GM18498 (cell line): ENCODE data around the gene FMNL2.

Experiments
- ATAC-seq: cut with Tn5 transposase; IDR thresholded peaks from one replicate; pipeline ENCODE4 v1.9.1; 2021; ENCODE audit warnings: mild to moderate bottlenecking, moderate library complexity; ENCODE audit not compliant: unreplicated experiment

Gene FMNL2

DNA sequence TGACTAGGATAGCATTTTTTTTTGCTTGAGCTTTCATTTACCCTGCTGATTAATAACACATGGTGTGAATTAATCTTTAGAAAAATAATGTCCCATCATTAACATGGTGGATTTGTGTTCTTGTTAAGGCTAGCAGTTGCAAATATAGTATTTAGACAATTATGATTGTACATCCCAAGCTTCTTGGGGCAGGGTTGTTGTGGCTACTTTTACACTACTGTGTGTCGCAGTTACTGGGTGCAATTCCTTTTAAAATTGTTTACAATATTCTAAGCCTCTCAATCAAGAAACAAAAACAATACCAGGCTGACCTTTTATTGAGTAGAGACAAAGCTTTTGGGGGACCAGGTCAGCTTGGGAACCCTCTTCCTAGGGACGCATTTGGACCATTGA is 2.5 kb downstream of the FMNL2 start:
- no peak for ATAC-seq

DNA sequence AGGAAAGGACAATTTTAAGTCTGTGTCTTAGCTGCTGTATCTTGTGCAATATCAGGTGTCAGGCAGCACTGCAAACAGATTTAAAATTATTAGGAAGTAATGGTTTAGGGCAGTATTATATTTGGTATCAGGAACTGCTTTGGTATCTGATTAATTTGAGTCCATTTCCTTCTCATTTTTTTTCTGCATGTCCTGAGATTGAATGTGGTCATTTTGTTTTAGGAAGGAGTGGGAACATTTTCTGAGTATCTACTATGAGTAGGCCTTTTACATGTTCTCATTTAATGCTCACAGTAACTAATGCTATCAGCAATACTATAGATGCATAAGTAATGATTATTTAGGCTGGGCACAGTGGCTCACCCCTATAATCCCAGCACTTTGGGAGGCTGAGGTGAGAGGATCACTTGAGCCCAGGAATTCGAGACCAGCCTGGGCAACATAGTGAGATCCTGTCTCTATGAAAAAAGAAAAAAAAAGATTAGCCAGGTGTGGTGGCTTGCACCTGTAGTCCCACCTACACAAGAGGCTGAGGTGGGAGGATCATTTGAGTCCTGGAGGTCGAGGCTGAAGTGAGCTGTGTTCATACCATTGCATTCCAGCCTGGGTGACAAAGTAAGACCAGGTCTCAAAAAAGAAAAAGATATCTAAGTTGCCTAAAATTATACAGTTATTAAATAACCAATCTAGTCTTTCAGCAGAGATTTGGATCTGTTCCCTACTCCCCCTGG is 4.7 kb downstream of the FMNL2 start:
- ATAC-seq: no peak

DNA sequence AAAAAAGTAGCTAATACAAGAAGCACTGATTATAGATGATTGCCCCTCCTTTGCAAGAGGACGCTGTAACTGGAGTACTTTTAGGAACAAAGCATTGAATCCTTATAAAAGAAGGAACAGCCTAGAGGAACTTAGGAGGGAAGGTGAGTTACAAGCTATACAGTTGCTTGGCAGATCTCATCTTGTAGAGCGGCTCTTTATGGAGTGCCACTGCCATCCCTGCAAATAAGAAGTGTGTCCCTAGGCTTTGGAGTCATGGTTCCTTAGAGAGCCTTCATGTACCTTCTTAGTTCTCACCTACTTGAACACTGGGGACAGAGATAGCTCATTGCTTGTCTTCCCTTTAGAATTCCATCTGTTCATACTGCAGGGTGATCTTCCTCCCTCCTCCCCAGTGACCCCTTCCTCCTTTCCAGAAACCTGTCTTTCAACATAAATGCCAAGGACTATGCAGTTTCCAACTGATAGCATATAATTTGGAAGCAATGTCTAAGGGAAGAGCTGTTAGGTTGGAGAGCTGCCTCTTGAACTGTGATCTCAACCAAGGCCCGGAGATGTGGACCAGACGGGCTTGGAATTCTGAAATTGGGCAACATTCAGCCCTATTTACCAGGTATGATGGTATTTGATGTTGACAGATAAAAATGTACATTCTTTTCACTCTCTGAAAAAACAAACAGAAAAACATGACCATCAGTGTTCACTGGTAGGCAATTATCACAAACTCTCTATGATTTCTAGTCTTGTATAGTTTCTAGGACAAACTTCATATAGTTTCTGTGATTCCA is 7.5 kb downstream of the FMNL2 start:
- ATAC-seq: no peak

DNA sequence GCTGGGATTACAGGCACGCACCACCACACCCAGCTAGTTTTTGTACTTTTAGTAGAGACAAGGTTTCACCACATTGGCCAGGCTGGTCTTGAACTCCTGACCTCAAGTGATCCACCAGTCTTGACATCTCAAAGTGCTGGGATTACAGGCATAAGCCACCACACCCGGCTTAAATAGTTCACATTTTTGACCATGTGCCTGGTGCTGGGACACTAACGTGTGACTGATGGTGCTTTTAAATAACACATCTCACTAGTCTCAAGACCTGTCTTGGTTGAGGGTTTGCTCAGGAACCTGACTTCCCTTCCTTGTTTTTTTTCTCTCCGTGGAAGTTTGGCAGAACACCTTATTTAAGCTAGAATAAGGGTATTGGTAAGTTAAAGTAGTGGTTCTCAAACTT is 8.5 kb downstream of the FMNL2 start:
- ATAC-seq: no peak

DNA sequence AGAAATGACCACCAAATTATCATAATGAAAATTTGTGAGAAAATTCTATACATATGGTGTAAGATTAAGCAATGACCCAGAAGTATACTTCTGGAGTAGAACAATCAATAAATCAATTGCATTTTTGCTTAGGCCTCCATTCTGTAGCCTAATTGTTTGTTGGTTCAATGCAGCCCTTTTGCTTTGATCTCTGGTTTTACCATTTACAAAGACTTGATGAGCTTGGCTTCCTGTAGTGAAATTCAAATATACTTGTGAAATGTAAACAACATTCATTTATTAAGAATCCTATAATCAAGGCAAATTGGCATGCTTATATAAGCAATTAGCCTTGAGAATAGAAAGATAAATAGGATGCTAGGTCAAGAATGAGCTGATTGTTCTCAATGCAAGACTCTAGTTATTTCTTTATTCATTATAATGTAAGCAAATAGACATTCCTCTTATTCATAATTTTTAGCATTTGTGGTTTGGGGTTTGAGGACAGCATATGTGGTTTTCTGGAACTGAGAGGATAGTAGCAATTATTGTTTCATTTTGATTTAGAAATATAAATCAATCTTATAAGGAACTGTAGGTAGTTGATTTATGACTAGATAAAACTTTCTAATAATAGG is 9.7 kb downstream of the FMNL2 start:
- no peak for ATAC-seq

DNA sequence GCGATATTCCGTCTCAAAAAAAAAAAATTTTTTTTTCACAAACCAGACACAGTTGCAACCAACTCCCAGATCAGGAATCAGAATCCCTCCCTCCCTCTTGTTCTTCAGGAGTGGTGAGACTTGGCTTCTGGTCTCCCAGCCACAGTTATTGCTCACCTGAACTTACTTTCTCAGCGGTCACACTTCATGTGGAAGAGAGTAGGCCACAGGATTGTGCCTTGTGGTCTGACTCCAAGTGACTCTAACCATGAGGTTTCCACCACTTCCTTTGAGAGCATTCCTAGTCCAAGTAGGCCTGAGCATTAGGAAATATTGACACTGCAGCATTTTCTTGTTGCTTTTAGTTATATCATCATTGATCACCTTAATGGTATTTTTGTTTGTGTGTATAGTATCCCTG is 12.1 kb downstream of the FMNL2 start:
- ATAC-seq: no peak

DNA sequence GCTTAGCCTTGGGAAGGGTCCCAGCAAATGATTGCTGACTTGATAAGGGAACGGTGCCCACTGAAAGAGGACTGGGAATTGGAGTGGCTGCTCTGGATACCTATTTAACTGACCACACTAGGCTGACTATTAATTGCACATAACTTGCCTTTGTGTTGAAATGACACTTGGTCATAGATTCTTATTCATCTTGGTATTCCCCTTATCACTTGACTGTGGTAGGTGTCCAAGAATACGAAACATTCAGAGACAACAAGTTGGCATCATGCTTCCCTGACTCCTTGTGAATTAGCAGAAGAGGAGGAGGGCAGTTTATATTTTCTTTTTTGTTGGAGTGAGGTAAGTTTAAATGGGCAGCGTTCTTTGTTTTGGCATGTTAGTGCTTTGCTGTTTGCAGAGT is 13.4 kb downstream of the FMNL2 start:
- no peak for ATAC-seq

DNA sequence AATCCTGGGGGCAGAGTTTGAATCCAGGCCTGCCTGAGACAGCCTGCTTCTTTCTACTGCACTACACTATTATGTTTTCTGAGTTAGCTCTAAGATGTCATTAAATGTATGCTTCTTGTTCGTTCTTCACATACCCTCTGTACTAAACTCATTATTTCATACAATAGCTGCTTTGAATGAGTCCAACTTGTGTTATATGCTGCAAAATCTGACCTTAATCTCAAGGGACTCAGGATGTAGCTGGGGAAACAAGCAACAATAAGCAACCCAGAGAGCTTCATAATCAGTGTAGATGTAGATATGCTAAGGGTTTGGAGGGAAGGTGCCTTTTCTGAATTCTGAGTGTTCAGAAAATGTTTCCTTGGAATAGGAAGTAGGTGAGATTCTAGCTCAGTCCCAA is 14.4 kb downstream of the FMNL2 start:
- no peak for ATAC-seq

DNA sequence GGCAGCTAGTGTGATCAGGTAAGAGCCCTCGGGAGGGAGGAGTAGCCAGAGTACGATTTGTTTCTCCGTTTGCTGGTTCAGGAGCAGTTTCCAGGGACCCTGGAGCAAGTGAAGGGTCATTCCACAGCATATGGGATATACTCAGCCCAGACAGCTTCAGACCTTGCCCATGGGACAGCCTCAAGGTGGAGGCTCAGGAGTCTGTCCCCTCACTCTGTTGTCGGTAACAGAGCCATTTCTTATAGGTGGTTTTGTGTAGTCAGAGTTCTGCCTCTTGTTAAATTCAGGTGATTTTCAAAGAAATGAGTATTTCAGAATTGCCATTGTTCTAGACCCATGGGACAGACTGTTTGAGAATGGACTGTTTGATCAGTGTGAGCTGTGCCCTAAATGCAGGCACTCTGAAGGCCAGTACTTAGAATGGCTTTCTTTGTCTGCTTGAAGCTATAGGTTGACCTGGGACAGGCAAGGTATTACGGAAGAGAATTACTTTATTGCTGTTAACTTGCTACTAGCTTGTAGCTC is 15.2 kb downstream of the FMNL2 start:
- ATAC-seq: no peak

DNA sequence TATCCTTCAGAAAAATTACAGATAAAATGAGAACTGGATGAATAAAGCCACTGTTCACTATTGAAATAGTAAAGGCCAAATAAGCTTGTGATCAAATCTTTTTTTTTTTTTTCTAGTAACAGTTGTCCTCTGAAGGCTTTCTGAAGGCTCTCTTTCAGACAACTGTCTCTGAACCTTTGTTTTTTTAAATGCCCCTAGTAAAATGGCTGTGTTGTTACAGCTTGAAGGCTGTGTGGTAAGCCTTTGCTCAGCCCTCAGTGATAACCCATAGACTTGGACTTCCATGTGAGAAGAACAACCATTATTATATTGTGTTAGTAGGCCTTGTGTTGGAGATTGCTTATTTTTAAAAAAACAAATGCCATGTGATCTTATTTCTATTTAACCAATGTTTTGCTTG is 17.6 kb downstream of the FMNL2 start:
- ATAC-seq: no peak

DNA sequence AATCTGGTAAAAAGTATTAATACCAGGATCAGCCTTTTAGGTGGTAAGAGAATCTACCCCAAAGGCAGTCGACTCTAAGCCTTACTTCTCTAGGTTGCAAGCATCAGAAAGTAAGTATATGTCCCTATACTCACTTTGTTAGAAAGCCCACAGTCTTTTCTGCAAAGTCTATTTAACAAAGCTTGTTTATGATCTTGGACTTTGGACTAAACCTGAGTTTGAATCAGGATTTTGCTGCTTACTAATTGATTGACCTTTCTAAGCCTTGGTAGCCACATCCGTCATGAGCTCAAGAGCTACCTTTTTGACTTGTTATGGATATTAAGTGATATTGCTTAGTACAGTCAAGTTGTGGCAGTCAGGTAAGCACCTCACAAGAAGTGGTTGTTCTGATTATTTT is 18.4 kb downstream of the FMNL2 start:
- no peak for ATAC-seq

DNA sequence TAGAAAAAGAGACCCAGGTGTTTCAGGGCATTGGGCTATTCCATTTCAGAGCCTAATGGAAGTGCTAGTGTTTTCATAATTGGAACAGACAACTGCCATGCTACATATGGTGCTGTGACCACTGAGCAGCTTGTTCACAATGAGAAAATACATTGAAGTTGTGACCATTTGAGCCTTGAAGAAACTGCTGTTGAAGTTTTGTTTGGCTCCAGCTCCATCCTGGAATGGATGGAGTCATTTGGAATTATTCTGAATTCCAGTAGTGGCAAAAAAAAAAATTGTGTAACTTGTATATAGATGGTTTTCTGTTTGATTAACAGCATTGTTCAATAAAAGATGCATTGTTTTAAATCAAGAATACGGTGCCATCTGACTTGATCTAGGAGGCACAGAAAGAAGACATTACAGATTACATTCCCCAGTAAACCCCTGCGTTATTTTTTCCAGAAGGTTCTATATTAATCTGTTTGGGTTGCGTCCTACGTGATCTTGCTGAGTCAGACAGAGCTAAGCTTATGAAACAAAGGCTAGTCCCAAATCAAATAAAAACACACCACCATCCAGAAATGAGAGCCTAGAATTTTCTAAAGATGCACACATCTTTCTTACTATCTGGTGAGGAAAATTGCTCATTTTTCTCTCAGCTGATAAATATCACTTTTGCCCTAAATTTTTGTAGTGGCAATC is 19.2 kb downstream of the FMNL2 start:
- ATAC-seq: no peak

DNA sequence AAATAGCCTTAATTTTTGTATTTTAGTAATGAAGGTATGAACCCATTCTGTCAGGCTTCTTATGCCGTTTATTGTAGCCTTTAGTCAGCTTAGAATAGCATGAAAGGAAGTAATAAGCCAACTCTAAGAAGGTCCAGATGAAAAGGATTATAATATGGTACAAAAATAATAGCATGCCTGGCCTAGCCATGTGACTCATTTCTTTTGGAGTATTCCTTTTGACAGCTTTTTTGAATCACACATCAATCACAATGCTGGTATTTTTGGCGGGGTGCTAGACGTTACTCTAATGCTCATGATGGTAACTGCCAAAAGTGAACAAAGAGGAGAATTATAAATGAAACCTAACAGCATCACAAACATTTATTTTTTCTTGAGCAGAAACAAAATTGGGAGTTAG is 19.9 kb downstream of the FMNL2 start:
- ATAC-seq: no peak

DNA sequence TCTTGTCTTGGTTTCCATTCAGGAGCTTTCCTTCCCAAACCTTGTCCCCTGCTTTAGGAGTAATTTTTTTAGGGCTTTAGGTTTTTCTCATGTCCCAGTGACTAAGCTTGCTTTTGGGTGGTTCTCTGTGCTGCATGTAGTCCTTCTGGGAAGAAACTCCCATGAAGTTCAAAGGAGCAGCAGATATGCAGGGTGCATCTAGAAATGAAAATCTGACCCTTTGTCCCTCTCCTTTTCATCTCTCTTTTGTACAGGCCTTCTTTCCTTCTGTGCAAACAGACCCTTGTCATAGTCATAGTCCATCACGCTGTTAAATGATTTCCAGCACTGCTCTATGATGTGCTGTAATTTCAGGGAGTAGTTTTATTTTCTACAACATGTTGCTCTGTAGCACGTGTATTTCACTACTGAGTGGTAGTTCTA is 20.4 kb downstream of the FMNL2 start:
- no peak for ATAC-seq

DNA sequence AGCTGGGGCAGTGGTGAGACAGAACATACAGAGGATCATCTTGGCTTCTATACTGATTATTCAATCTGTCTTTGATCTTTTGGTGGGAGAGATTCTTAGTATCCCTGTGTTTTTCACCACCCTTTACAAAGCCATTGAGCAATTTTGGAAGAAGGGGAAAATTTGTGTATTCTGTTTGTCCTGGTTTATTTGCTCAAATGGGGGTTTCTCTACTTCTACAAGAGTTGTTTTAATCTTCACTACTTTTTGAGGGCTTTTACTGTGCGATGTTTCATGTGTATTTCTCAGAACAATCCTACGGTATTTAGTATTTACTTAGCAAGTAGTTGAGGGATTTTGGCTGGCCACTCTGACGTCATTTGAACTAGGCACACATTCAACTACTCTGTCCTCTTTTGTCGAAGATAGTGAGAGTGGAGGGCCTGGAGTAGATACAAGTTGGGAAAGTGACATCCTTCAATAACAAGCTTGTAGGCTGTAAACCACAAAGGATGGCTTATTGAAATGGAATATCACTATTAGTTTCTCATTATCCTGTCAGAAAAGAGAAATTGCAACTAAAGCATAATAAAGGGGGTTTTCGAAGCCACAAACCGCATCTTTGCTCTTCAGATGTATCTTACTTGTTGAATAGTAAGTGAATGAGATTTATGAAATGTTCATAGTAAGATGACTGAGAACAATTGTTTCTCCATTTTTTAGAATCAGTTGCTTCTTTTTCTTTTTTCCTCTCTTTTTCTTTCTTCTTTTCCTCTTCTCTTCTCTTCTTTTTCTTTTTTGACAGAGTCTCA is 24.8 kb downstream of the FMNL2 start:
- no peak for ATAC-seq

DNA sequence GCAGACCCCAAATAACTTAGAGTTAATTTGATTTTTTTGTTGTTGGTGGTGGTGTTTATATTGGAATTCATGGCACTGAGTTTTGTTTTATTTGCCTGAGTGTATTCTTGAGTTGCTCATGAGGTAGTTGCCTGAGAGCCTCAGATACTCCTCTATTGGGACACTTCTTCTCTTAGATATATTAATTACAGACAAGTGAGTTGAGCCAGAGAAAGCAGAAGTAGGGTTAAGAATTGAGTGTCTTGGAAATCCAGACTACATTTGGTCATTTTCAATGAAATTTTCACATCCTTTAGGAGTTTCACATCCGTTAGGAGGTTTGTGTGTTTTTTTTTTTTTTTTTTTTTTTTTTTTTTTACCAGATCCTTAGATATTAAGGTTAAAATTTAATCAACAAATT is 29.0 kb downstream of the FMNL2 start:
- ATAC-seq: no peak

DNA sequence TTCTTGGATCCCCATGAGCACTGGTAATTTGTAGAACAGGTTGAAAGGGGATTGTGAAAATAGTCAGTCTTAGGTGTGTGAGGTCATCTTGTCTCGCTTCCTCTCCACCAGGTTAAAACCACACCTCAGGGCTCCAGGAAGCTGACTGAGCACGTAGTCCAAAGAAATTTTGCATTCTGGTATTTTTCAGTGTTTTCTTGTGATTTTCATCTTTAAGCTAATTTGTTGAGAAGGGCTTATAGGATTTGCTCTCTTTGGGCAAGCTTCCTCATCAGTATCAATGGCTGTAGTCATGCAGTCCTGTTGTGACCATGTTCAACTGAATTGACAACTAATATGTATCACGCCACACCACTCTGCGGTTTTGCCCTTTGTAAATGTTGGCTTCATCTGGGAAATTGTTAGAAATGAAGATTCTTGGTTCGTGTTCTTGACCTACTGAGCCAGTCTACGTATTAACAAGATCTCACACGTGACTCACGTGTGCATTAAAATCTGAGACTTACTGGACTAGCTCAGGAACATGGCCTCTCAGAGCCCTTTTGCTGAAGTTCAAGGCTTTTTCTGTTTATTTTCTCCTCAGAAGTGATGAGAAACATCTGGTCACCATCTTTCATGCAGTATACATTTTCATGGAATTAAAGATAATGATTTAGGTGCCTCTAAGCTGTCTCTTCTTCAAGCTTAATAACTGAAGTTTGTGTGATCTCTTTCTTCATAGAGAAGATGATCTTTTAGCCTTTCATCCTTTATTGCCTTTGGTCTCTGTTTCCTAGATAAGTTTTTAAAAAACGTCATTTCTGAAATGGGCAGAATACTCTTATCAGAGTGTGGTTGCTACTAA is 32.8 kb downstream of the FMNL2 start:
- ATAC-seq: peak; percentile 69

DNA sequence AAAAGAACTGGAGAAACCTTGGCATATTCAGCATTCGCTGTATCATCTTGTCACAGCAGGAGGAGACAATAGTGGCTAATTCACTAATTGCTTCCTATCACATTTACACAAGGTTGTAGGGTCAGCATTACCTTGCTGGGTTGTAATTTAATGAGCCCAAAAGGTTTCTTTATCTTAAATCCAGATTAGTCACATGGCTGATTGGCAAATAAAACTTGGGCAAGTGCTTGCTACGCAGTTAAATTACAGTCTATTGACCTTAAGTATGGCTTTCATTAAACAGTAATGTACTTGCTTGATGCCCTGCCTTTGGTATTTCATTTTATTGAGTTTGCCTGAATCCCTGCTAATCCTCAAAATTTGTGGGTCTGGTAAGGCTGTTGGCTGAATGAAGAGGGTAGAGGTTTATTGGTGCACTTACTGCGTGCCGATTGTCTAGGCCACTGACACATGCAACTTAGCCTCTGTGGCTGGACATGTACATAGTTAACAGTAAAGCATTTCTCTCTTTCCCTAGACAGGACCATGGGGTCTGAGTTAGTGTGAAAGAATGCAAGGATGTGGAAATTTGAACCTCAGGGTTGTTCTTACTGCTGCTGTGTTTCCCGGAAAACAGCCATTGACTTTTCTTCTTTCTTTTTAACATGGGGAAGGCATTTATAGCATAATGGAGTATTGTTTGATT is 34.3 kb downstream of the FMNL2 start:
- ATAC-seq: no peak

DNA sequence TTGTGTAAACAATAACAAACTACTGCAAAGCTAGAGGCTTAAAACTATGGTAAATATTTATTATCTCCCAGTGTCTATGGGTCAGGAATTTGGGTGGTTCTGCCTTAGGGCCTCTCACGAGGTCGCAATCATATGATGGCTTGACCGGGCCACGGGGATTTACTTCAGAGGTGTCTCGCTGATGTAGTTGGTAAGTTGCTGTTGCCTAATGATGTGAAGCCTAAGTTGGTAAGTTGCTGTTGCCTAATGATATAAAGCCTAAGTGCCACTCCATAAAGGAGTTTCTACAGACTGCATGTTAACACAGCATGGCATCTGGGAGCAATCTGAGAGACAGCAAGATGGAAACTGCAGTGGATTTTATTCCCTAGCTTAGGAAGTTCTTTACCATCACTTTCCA is 35.8 kb downstream of the FMNL2 start:
- no peak for ATAC-seq
